ENCODE measurements around the gene BFSP1.

BFSP1 gene

GRCh38 chr20:17536944-17537444, 5.8 kb upstream of the BFSP1 start:
- peak; percentile 83 for TF ChIP-seq CTCF (IDR thresholded peaks at IDR 0.05; ENCODE audit: extremely low read depth, insufficient read depth, missing control alignments)
- in situ Hi-C loops (cut with MboI; ENCODE audit: low pct_unique_long_range_greater_than_20kb, low sequenced_read_pairs, unreplicated experiment) = loop anchor here (25.0 kb wide), 1 partner anchor 400 kb away; no protein-coding TSS in a partner anchor
- peak; percentile 67 for DNase-seq (ENCODE audit: low spot score)

- no peak for TF ChIP-seq CTCF (IDR thresholded peaks at IDR 0.05; ENCODE audit: extremely low read depth, insufficient read depth, missing control alignments)
- in situ Hi-C loops (cut with MboI; ENCODE audit: low pct_unique_long_range_greater_than_20kb, low sequenced_read_pairs, unreplicated experiment) = loop anchor here (25.0 kb wide), 1 partner anchor 403 kb away; no protein-coding TSS in a partner anchor
- DNase-seq (ENCODE audit: low spot score) = no peak
Measured at GRCh38 chr20:17534077-17534476, 2.9 kb upstream of the BFSP1 start.

GRCh38 chr20:17533396-17533795, 2.2 kb upstream of the BFSP1 start:
- in situ Hi-C loops (cut with MboI; ENCODE audit: low pct_unique_long_range_greater_than_20kb, low sequenced_read_pairs, unreplicated experiment) = loop anchor here (25.0 kb wide), 1 partner anchor 404 kb away; no protein-coding TSS in a partner anchor
- DNase-seq (ENCODE audit: low spot score) = no peak

GRCh38 chr20:17531665-17532025, 466 bp upstream of the BFSP1 start:
- TF ChIP-seq CTCF (IDR thresholded peaks at IDR 0.05; ENCODE audit: extremely low read depth, insufficient read depth, missing control alignments) = no peak
- DNase-seq (ENCODE audit: low spot score) = no peak
- in situ Hi-C loops (cut with MboI; ENCODE audit: low pct_unique_long_range_greater_than_20kb, low sequenced_read_pairs, unreplicated experiment) = loop anchor here (25.0 kb wide), 1 partner anchor 406 kb away; no protein-coding TSS in a partner anchor

More at GRCh38 chr20:17533396-17533795, 2.2 kb upstream of the BFSP1 start:
- TF ChIP-seq CTCF (IDR thresholded peaks at IDR 0.05; ENCODE audit: extremely low read depth, insufficient read depth, missing control alignments) = no peak

- no peak for TF ChIP-seq CTCF (IDR thresholded peaks at IDR 0.05; ENCODE audit: extremely low read depth, insufficient read depth, missing control alignments)
- no peak for DNase-seq (ENCODE audit: low spot score)
- in situ Hi-C loops (cut with MboI; ENCODE audit: low pct_unique_long_range_greater_than_20kb, low sequenced_read_pairs, unreplicated experiment) = loop anchor here (25.0 kb wide), 1 partner anchor 407 kb away; no protein-coding TSS in a partner anchor
Measured at GRCh38 chr20:17530153-17530552, 1.0 kb downstream of the BFSP1 start.

- DNase-seq (ENCODE audit: low spot score) = no peak
- no peak for TF ChIP-seq CTCF (IDR thresholded peaks at IDR 0.05; ENCODE audit: extremely low read depth, insufficient read depth, missing control alignments)
- in situ Hi-C loops (cut with MboI; ENCODE audit: low pct_unique_long_range_greater_than_20kb, low sequenced_read_pairs, unreplicated experiment) = loop anchor here (25.0 kb wide), 1 partner anchor 408 kb away; no protein-coding TSS in a partner anchor
Measured at GRCh38 chr20:17529586-17529985, 1.6 kb downstream of the BFSP1 start.
